K562 (cell line): ENCODE measurements around the gene UBXN1. TPM values are rescaled to one million over a fixed set of nuclear protein-coding genes. Genes with fewer than 3 reads are reported as not detected.

Experiments used
- CBFB ChIP-seq: sonication (generic); formaldehyde crosslinking; IDR thresholded peaks from 2 replicates; pipeline ENCODE4 v1.4.0; 2020; ENCODE audit warnings: mild to moderate bottlenecking, missing genetic modification reagents
- CHCHD3 ChIP-seq: fragments of 250-450 bp; sonication (Bioruptor Pico); IDR thresholded peaks from 2 replicates; pipeline ENCODE4 v2.1.2; 2022; ENCODE audit warnings: mild to moderate bottlenecking
- CSDE1 ChIP-seq, 2 experiments: fragments of 450-650 bp; IDR thresholded peaks; 2 replicates each; pipeline ENCODE4 v1.6.1; 2016; ENCODE audit warnings: mild to moderate bottlenecking in 1 of 2
- ESRRB ChIP-seq: fragments of 250-450 bp; sonication (Bioruptor Pico); IDR thresholded peaks from 2 replicates; pipeline ENCODE4 v1.5.0; 2020; ENCODE audit warnings: mild to moderate bottlenecking, moderate library complexity, borderline replicate concordance
- GATAD2B ChIP-seq: fragments of 450-650 bp; IDR thresholded peaks from 2 replicates; pipeline ENCODE4 v1.6.1; 2017; ENCODE audit warnings: mild to moderate bottlenecking, borderline replicate concordance
- KDM2B ChIP-seq: fragments of 250-450 bp; sonication (Bioruptor Pico); IDR thresholded peaks from 2 replicates; pipeline ENCODE4 v1.8.0; 2021; ENCODE audit warnings: mild to moderate bottlenecking, moderate library complexity
- KDM5B ChIP-seq: fragments of 200-600 bp; sonication (generic); IDR thresholded peaks from 2 replicates; pipeline ENCODE4 v1.6.1; 2012; ENCODE audit warnings: low read depth, mild to moderate bottlenecking, moderate library complexity, low read length, control low read depth, inconsistent platforms; ENCODE audit not compliant: insufficient replicate concordance
- NBN ChIP-seq: fragments of 450-650 bp; IDR thresholded peaks from 2 replicates; pipeline ENCODE4 v1.6.1; 2016; ENCODE audit warnings: low read depth, mild to moderate bottlenecking
- PHB ChIP-seq: fragments of 250-450 bp; sonication (Bioruptor Pico); IDR thresholded peaks from 2 replicates; pipeline ENCODE4 v1.5.0; 2021
- RCOR1 ChIP-seq, 2 experiments: IDR thresholded peaks; 2 replicates each; pipeline ENCODE4 v1.6.1; 2012; ENCODE audit warnings: low read depth in 2 of 2, low read length in 2 of 2, borderline replicate concordance in 1 of 2, improper control_type of control experiment in 1 of 2
- RFX5 ChIP-seq: IDR thresholded peaks from 2 replicates; pipeline ENCODE4 v1.6.1; 2011; ENCODE audit warnings: low read depth, mild to moderate bottlenecking, improper control_type of control experiment, low read length
- TCF3 ChIP-seq: sonication (generic); formaldehyde crosslinking; IDR thresholded peaks from 2 replicates; pipeline ENCODE4 v1.4.0; 2020; ENCODE audit warnings: mild to moderate bottlenecking, missing genetic modification reagents
- TEAD1 ChIP-seq, 2 experiments: fragments of 450-650 bp in 1 of 2; sonication (generic) in 1 of 2; formaldehyde crosslinking; IDR thresholded peaks; 2 replicates each; pipeline versions ENCODE4 v1.4.0 to v1.8.0; 2020 to 2022; ENCODE audit warnings: mild to moderate bottlenecking in 2 of 2, missing genetic modification reagents in 1 of 2
- ZNF717 ChIP-seq: fragments of 250-450 bp; sonication (Bioruptor Pico); IDR thresholded peaks from 2 replicates; pipeline ENCODE4 v1.5.0; 2021
- ZNF77 ChIP-seq: fragments of 250-450 bp; sonication (Bioruptor Pico); IDR thresholded peaks from 2 replicates; pipeline ENCODE4 v1.5.0; 2020
- ZNF830 ChIP-seq: fragments of 250-450 bp; sonication (Bioruptor Pico); IDR thresholded peaks from 2 replicates; pipeline ENCODE4 v1.5.0; 2021; ENCODE audit warnings: mild to moderate bottlenecking
- polyA plus RNA-seq, 8 experiments: library from polyadenylated mRNA; depleted of rRNA in 4 of 8; stranded (reverse) in 5 of 8; unstranded in 3 of 8; fragments of >200 nt; fragmentation: Nextera tagmentation in 2 of 8; fragmentation: Illumina TruSeq in 1 of 8; extraction: Ambion mirVana in 2 of 8; extraction: Trizol in 1 of 8; gene quantifications; 2 replicates each; pipeline versions ENCODE4 v1.2.1 to v1.2.3, GENCODE V29; 2011 to 2014; ENCODE audit warnings: inconsistent platforms in 1 of 8, missing spikeins in 1 of 8
- total RNA-seq, 7 experiments: library from RNA; depleted of rRNA in 6 of 7; stranded (reverse); fragments of >200 nt in 6 of 7; fragmentation: Illumina TruSeq in 2 of 7; extraction: Trizol in 2 of 7; gene quantifications; 2 replicates each; pipeline versions ENCODE4 v1.2.1 to v1.2.3, GENCODE V29; 2011 to 2021; ENCODE audit warnings: low replicate concordance in 1 of 7
- TF ChIP-seq, protein P1 (sequence below): fragments of 200-800 bp; sonication (Bioruptor generic); IDR thresholded peaks from 2 replicates; pipeline ENCODE4 v1.6.1; 2017; ENCODE audit warnings: missing genetic modification characterization, missing compliant biosample characterization
- TF ChIP-seq, protein P2 (sequence below): sonication (generic); formaldehyde crosslinking; IDR thresholded peaks from 2 replicates; pipeline ENCODE4 v1.8.0; 2022; ENCODE audit warnings: mild to moderate bottlenecking, missing genetic modification reagents
- TF ChIP-seq, protein P3 (sequence below): sonication (generic); formaldehyde crosslinking; IDR thresholded peaks from 2 replicates; pipeline ENCODE4 v1.8.1; 2023; ENCODE audit warnings: mild to moderate bottlenecking, missing genetic modification reagents
- TF ChIP-seq, protein P4 (sequence below): sonication (generic); formaldehyde crosslinking; IDR thresholded peaks from 2 replicates; pipeline ENCODE4 v1.4.0; 2020; ENCODE audit warnings: mild to moderate bottlenecking, missing genetic modification reagents
- TF ChIP-seq, protein P5 (sequence below): sonication (generic); formaldehyde crosslinking; IDR thresholded peaks from 2 replicates; pipeline ENCODE4 v1.8.0; 2022; ENCODE audit warnings: mild to moderate bottlenecking, missing genetic modification reagents

The UBXN1 gene
- total and polyA plus RNA-seq, 9 of the 15 experiments (the other 6 are each of a cell fraction or from before 2014, with no cell fraction given), result 4.8 to 263 (median 99.7) TPM

DNA sequence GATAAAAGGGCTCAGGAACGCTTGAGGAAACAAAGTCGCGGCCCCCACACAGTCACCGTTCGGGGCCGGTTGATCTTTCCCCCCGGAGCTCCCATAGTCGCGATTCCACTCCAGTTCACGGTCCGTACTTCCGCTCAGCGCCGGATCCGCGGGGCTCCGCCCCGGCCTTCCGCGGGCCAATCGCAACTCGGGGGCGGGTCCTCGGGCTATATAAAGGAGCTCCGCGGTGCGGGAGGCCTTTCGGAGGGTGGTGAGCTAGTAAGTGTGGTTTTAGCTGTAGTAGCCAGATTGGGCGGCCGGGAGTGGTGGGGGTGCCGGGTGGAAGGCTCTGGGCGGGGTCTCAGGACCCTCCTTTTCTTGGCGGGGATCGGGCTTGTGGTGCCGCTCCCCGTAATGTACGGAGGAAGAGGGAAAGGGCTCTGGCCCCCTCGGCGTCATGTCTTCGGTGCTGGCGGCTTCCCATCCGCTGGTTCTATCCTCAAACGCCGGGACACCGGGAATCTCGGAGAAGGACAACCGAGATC is 13.7 kb downstream of the UBXN1 start, which contains the start of the genes C11orf98 and CSKMT (continued):
- TF ChIP-seq RCOR1 (IDR thresholded peaks at IDR 0.05; ENCODE audit: borderline replicate concordance in 1 of 2, low read depth in 2 of 2, low read length in 2 of 2) (peak in 1 of 2 experiments; percentile 32; a peak in 1 of 4 replicates), ZNF717 (CRISPR knock-in tag) (peak; percentile 91), TEAD1 (CRISPR knock-in tag; IDR thresholded peaks at IDR 0.05) (peak in 1 of 2 experiments; percentile 70; a peak in 2 of 4 replicates), ZNF830 (CRISPR knock-in tag) (peak; percentile 95), PHB (CRISPR knock-in tag) (peak; percentile 96), CBFB (CRISPR knock-in tag) (0 out of 2 replicates have a peak, but pooled peaks have one; percentile 48), KDM5B (peak; percentile 99), NBN (peak; percentile 62; the same call in 1 of the 2 replicates), ESRRB (CRISPR knock-in tag) (0 out of 2 replicates have a peak, but pooled peaks have one; percentile 67), RFX5 (peak; percentile 46; the same call in 1 of the 2 replicates), GATAD2B (no peak), KDM2B (CRISPR knock-in tag) (0 out of 2 replicates have a peak, but pooled peaks have one; percentile 24), CHCHD3 (peak; percentile 97), ZNF77 (CRISPR knock-in tag) (peak; percentile 94), TCF3 (CRISPR knock-in tag) (peak; percentile 27; the same call in 1 of the 2 replicates), CSDE1 (IDR thresholded peaks at IDR 0.05) (peak in 1 of 2 experiments; percentile 69; a peak in 2 of 4 replicates)
- TF ChIP-seq, protein P1, sequence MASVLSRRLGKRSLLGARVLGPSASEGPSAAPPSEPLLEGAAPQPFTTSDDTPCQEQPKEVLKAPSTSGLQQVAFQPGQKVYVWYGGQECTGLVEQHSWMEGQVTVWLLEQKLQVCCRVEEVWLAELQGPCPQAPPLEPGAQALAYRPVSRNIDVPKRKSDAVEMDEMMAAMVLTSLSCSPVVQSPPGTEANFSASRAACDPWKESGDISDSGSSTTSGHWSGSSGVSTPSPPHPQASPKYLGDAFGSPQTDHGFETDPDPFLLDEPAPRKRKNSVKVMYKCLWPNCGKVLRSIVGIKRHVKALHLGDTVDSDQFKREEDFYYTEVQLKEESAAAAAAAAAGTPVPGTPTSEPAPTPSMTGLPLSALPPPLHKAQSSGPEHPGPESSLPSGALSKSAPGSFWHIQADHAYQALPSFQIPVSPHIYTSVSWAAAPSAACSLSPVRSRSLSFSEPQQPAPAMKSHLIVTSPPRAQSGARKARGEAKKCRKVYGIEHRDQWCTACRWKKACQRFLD (CRISPR knock-in tag), result peak; percentile 11; the same call in 1 of the 2 replicates
- TF ChIP-seq, protein P2, sequence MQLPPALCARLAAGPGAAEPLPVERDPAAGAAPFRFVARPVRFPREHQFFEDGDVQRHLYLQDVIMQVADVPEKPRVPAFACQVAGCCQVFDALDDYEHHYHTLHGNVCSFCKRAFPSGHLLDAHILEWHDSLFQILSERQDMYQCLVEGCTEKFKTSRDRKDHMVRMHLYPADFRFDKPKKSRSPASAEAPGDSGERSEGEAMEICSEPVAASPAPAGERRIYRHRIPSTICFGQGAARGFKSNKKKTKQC (CRISPR knock-in tag), result no peak; the same call in 1 of the 2 replicates
- TF ChIP-seq, protein P3, sequence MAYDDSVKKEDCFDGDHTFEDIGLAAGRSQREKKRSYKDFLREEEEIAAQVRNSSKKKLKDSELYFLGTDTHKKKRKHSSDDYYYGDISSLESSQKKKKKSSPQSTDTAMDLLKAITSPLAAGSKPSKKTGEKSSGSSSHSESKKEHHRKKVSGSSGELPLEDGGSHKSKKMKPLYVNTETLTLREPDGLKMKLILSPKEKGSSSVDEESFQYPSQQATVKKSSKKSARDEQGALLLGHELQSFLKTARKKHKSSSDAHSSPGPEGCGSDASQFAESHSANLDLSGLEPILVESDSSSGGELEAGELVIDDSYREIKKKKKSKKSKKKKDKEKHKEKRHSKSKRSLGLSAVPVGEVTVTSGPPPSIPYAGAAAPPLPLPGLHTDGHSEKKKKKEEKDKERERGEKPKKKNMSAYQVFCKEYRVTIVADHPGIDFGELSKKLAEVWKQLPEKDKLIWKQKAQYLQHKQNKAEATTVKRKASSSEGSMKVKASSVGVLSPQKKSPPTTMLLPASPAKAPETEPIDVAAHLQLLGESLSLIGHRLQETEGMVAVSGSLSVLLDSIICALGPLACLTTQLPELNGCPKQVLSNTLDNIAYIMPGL (CRISPR knock-in tag), result peak; percentile 24; the same call in 1 of the 2 replicates
- TF ChIP-seq, protein P4, sequence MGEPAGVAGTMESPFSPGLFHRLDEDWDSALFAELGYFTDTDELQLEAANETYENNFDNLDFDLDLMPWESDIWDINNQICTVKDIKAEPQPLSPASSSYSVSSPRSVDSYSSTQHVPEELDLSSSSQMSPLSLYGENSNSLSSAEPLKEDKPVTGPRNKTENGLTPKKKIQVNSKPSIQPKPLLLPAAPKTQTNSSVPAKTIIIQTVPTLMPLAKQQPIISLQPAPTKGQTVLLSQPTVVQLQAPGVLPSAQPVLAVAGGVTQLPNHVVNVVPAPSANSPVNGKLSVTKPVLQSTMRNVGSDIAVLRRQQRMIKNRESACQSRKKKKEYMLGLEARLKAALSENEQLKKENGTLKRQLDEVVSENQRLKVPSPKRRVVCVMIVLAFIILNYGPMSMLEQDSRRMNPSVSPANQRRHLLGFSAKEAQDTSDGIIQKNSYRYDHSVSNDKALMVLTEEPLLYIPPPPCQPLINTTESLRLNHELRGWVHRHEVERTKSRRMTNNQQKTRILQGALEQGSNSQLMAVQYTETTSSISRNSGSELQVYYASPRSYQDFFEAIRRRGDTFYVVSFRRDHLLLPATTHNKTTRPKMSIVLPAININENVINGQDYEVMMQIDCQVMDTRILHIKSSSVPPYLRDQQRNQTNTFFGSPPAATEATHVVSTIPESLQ, result peak; percentile 36; the same call in 1 of the 2 replicates
- TF ChIP-seq, protein P5, sequence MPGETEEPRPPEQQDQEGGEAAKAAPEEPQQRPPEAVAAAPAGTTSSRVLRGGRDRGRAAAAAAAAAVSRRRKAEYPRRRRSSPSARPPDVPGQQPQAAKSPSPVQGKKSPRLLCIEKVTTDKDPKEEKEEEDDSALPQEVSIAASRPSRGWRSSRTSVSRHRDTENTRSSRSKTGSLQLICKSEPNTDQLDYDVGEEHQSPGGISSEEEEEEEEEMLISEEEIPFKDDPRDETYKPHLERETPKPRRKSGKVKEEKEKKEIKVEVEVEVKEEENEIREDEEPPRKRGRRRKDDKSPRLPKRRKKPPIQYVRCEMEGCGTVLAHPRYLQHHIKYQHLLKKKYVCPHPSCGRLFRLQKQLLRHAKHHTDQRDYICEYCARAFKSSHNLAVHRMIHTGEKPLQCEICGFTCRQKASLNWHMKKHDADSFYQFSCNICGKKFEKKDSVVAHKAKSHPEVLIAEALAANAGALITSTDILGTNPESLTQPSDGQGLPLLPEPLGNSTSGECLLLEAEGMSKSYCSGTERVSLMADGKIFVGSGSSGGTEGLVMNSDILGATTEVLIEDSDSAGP, result 0 out of 2 replicates have a peak, but pooled peaks have one; percentile 54
